ENCODE measurements around the gene SUGCT.

- TF ChIP-seq POLR2A (IDR thresholded peaks at IDR 0.05) (no peak), CTCF (IDR thresholded peaks at IDR 0.05 in 8 of 11, conservative IDR thresholded peaks at IDR 0.05 in 3 of 11) (no peak), POLR2AphosphoS5 (IDR thresholded peaks at IDR 0.05) (no peak)
Measured at GRCh38 chr7:40120020-40120419, 14.8 kb upstream of the SUGCT start.
